ENCODE measurements around the gene C1orf21. TPM values are rescaled to one million over a fixed set of nuclear protein-coding genes. Genes with fewer than 3 reads are reported as not detected.

C1orf21 gene
- total RNA-seq, 2 donors from 2014 or later = 8.3 to 10.2 TPM

DNA sequence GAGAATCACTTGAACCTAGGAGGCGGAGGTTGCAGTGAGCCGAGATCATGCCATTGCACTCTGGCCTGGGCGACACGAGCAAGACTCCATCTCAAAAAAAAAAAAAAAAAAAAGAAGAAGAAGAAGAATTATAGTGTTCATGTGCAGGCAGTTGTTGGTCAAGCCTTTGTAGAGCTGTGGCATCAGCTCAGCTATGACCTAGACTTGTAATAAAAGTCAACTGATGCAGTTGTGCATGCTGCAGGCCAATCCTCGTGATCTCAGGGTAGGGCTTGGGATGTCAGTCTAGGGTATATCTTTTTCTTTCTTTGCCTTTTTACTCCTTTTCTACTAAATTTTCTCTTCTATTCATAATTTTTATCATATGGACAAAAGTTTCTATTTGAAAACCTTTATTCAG, 76.2 kb downstream of the C1orf21 start:
- Histone ChIP-seq H3K4me3 (no peak overlapping the region), H3K9me3 (no peaks in the 10 kb centered on the region), H3K36me3 (replicated peaks in 1 of 2; ENCODE audit: insufficient read depth in 1 of 2, low read depth in 2 of 2) (no peaks in the 10 kb centered on the region), H3K27ac (no peak overlapping the region), H3K27me3 (no peaks in the 10 kb centered on the region), H3K4me1 (peaks cover 6% of the 10 kb centered on the region)
- intact Hi-C loops (cut with DNase I) = no loop called here
- DNase-seq (no peak), ATAC-seq (no peak)
- TF ChIP-seq, protein P1, sequence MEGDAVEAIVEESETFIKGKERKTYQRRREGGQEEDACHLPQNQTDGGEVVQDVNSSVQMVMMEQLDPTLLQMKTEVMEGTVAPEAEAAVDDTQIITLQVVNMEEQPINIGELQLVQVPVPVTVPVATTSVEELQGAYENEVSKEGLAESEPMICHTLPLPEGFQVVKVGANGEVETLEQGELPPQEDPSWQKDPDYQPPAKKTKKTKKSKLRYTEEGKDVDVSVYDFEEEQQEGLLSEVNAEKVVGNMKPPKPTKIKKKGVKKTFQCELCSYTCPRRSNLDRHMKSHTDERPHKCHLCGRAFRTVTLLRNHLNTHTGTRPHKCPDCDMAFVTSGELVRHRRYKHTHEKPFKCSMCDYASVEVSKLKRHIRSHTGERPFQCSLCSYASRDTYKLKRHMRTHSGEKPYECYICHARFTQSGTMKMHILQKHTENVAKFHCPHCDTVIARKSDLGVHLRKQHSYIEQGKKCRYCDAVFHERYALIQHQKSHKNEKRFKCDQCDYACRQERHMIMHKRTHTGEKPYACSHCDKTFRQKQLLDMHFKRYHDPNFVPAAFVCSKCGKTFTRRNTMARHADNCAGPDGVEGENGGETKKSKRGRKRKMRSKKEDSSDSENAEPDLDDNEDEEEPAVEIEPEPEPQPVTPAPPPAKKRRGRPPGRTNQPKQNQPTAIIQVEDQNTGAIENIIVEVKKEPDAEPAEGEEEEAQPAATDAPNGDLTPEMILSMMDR (IDR thresholded peaks at IDR 0.05) = no peak
- TF ChIP-seq POLR2A (IDR thresholded peaks at IDR 0.05) = no peak
- 99 to 100% methylated on average over 5 of the region's 5 CpGs for WGBS, 2 donors

DNA sequence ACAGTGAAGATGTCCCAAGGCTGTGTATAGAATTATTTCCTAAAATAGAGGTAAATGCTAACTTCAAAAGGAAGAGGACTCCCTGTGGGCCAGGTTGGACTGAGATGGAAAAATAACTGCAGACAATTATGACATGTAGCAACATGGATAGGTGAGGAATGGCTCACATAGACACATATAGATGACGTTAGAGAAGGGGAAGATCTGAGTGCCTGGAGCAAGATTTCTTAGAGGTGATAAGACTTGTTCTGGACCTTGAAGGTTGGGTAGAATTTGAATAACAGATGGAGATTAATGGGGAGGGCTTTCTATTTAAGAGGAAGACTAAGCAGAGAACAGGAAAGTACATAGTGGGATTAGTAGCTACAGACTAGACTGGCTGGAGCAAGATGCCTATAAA, 76.9 kb downstream of the C1orf21 start:
- Histone ChIP-seq H3K36me3 (replicated peaks in 1 of 2; ENCODE audit: insufficient read depth in 1 of 2, low read depth in 2 of 2) (no peaks in the 10 kb centered on the region), H3K4me1 (peaks cover 6% of the 10 kb centered on the region), H3K9me3 (no peaks in the 10 kb centered on the region), H3K27ac (no peak overlapping the region), H3K4me3 (no peak overlapping the region), H3K27me3 (no peaks in the 10 kb centered on the region)
- intact Hi-C loops (cut with DNase I) = no loop called here
- DNase-seq (no peak), ATAC-seq (no peak)
- WGBS, 2 donors = 79 to 80% methylated on average over 1 of the region's 1 CpG
- TF ChIP-seq, protein P1 (IDR thresholded peaks at IDR 0.05) = no peak
- TF ChIP-seq POLR2A (IDR thresholded peaks at IDR 0.05) = no peak

DNA sequence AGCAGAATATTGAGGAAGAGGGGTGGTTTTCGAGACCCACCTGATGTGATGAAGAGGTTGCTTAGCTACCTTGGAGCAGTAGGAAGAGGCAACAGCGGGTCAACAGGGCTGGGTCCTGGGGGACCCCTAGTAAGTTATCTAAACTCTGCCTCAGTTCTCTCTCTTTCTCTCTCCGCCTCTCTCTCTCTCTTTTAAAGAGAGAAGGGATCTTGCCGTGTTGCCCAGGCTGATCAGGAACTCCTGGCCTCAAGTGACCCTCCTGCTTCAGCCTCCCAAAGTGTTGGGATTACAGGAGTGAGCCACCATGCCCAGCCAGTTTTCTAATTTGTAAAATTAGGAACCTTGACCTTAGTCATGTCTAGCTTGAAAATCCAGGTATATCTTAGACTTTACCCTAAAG, 77.9 kb downstream of the C1orf21 start:
- TF ChIP-seq, protein P1 (IDR thresholded peaks at IDR 0.05) = no peak
- no peak for TF ChIP-seq POLR2A (IDR thresholded peaks at IDR 0.05)
- DNase-seq (no peak), ATAC-seq (no peak)
- H3K27ac ChIP-seq = no peak overlapping the region
- no peak overlapping the region for H3K4me3 ChIP-seq
- WGBS, 2 donors = 80 to 90% methylated on average over 4 of the region's 4 CpGs
- H3K9me3 ChIP-seq = no peaks in the 10 kb centered on the region
- H3K4me1 ChIP-seq = peaks cover 6% of the 10 kb centered on the region
- no peaks in the 10 kb centered on the region for H3K27me3 ChIP-seq
- intact Hi-C loops (cut with DNase I) = no loop called here
- H3K36me3 ChIP-seq (replicated peaks in 1 of 2; ENCODE audit: insufficient read depth in 1 of 2, low read depth in 2 of 2) = no peaks in the 10 kb centered on the region

DNA sequence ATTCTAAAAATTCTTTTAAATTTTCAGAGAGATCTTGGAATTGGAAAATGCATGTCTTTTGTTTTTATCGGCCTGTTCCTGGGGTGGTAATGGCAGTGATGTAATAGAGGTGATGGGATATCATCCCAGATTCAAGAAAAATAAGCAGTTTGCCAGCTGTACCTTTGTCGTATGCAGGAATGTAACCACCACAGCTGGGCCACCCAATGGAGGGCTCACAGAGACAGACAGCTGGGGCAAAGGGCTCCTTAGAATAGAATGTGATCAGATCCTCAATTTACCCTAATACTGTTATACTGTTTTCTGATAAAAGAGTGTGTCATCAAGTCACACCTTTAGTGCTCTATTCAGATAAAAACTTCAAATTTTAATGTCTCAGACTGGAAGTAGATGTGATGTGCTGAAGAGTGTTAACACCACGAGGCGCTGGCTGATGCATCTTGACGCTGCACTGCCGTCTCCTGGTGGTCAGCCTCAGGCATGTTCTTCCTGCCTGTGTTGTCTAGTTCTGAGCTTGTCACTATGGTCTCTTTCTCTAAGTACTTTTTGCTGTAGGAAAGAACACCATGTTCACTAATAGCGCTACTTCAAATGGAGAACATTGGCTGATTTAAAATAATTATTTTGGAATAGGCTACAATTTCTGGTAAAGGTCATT, 78.8 kb downstream of the C1orf21 start:
- Histone ChIP-seq H3K36me3 (replicated peaks in 1 of 2; ENCODE audit: insufficient read depth in 1 of 2, low read depth in 2 of 2) (no peaks in the 10 kb centered on the region), H3K9me3 (no peaks in the 10 kb centered on the region), H3K27me3 (no peaks in the 10 kb centered on the region), H3K4me1 (peaks cover 6% of the 10 kb centered on the region), H3K4me3 (no peak overlapping the region), H3K27ac (no peak overlapping the region)
- 91 to 93% methylated on average over 7 of the region's 7 CpGs for WGBS, 2 donors
- TF ChIP-seq POLR2A (IDR thresholded peaks at IDR 0.05) = no peak
- TF ChIP-seq, protein P1 (IDR thresholded peaks at IDR 0.05) = no peak
- ATAC-seq (no peak), DNase-seq (no peak)
- intact Hi-C loops (cut with DNase I) = no loop called here

DNA sequence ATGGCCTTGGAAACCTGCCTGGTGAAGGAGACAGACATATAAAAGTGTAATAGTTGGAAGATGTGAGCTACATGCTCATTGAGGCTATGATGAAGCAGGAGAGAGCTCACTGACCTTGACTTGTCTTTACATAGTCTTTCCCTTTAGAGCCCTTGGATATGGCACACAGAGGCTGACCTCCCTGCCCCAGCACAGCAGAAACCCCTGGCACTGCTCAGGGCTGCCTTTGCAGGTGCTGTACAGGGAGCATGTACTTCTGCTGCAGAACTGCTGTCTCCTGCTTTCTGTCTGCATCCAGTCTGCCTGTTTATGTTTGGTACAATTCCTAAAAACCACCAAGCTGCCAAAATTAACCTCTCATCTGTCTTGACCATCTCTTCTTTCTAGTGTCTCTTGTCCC, 80.5 kb downstream of the C1orf21 start:
- no peaks in the 10 kb centered on the region for H3K36me3 ChIP-seq (replicated peaks in 1 of 2; ENCODE audit: insufficient read depth in 1 of 2, low read depth in 2 of 2)
- DNase-seq (no peak), ATAC-seq (no peak)
- peaks cover 2% of the 10 kb centered on the region for H3K4me1 ChIP-seq
- H3K9me3 ChIP-seq = no peaks in the 10 kb centered on the region
- no peak overlapping the region for H3K27ac ChIP-seq
- TF ChIP-seq, protein P1 (IDR thresholded peaks at IDR 0.05) = no peak
- no peak for TF ChIP-seq POLR2A (IDR thresholded peaks at IDR 0.05)
- no peak overlapping the region for H3K4me3 ChIP-seq
- intact Hi-C loops (cut with DNase I) = no loop called here
- no peaks in the 10 kb centered on the region for H3K27me3 ChIP-seq

Data from body of pancreas (tissue), 4 donors.